GM21515 (cell line): ENCODE data around the gene SLC25A11.
A peak's percentile ranks its signal among the peaks of the same experiment; 100 is the strongest.

ENCODE experiments used
- ATAC-seq: cut with Tn5 transposase; IDR thresholded peaks from one replicate; pipeline ENCODE4 v1.9.1; 2021; ENCODE audit not compliant: unreplicated experiment

The SLC25A11 gene, protein sequence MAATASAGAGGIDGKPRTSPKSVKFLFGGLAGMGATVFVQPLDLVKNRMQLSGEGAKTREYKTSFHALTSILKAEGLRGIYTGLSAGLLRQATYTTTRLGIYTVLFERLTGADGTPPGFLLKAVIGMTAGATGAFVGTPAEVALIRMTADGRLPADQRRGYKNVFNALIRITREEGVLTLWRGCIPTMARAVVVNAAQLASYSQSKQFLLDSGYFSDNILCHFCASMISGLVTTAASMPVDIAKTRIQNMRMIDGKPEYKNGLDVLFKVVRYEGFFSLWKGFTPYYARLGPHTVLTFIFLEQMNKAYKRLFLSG

DNA sequence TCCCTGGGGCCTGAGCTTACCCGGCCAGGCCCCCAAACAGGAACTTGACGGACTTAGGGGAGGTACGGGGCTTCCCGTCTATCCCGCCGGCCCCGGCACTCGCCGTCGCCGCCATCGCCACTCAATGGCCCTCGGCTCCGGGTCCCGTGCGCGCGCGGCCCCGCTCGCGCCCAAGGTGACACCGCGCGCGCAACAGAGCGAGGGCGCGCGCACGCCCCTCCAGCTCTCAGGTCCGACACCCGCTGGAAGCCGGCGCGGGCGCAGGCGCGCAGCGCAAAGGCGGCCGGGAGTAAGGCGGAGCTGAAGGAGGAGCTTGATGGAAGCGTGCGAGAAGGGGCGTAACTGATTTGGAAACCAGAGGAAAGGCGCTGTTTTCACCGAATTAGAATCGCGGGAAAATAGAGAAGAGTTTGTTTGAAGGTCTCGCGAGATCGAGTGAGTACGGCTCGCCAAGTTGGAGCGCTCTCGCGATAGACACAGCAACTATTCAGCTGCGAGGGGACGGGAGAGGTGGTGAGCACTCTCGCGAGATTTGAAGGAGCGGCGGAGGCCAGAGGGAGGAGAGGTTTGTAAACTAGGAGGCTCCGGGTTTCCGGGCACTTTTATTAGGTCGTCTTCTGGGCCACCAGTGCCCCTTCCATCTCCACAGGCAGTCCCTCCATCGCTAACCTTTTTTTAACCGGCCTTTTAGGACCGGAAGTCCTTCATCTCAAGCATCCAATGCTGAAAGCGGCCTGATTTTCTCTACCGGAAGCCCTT lies at the start of gene SLC25A11, which contains the start of gene RNF167:
Gene SLC25A11, minus strand, starts transcription at position 251 of the 759 bp plus-strand sequence. Its CDS starts 136 bp downstream, at position 115.
Gene RNF167, plus strand, starts transcription at position 473 of the 759 bp plus-strand sequence. CDS start 642 bp downstream, outside the sequence.
- peak; percentile 67 for ATAC-seq

DNA sequence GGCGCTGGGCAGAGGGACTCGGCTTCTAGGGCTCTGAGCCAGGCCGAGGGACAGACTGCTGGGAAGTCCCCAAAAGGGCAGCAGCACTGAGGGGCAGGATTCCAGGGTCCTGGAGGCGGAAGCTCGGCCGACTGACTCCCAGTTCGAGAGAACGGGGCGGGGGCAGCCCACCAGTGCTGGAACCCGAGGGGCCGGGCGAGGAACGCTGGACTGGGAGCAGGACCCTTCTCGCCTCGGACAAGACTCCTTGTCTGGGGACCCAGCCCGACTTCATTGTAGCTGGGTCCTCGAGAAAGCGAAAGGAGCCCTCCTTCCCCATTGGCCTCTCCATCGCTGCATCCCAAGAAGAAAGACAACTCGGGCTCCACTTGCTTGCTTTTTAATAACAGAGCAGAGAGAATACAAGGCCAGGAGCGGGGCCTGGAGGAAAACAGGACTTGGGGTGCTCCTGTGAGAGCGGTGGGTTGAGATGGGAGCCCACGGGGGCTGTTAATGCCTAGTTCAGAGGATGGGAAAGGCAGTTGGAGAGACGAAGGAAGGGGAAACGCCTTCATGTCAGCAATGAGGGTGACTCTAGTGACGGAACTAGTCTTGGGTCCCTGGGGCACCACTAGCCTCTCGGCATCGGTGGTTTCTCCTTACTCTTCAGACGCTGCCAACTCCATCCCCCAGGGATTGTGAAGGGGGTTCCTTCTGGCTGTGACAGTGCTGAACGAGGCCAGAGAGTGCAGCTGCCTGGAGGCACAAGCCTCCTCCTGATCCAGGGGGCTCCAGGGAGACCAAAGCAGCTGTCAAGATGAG lies 48.1 kb upstream of the SLC25A11 start:
- ATAC-seq: no peak

DNA sequence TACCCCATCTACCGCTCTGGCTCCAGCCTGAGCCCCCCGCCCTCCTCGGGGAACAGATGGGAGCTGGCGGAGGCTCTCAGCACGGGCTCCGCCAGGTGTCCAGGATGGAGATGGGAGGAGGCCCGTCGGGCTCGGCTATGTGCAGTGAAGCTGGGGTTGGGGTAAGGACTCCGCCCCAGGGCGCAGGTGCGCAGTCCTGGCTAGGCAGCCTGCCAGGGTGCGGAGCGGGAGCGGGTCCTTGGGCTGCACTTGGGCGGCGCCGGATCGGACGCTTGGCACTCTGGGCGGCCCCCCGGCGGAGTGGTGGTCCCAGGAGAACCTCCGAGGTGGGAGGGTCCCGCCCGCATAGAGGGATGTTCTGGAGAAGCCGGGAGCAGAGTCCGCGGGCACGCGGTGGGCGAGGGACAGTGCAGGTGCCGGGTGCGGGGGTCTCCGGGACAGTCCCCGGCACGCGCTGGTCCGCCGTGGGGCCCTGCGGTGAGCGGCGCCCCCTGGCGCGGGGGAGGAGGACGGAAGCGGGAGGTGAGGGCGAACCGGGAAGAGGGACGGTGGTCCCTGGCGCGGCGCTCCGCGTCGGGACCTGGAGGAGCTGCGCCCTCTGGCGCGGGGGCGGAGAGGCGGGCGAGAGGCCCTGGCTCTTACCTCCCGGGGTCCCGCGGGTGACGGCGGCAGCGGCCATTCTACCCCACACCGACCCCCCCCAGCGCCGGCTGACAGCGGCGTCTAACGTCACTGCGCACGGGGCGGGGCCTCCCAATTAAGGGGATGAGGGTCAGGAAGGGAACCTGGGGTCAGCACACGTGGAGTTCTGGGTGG lies 47.3 kb upstream of the SLC25A11 start, which contains the start of gene CAMTA2:
Gene CAMTA2, minus strand, starts transcription at position 725 of the 816 bp plus-strand sequence. CDS start 1,453 bp downstream, outside the sequence.
- ATAC-seq: peak; percentile 57

DNA sequence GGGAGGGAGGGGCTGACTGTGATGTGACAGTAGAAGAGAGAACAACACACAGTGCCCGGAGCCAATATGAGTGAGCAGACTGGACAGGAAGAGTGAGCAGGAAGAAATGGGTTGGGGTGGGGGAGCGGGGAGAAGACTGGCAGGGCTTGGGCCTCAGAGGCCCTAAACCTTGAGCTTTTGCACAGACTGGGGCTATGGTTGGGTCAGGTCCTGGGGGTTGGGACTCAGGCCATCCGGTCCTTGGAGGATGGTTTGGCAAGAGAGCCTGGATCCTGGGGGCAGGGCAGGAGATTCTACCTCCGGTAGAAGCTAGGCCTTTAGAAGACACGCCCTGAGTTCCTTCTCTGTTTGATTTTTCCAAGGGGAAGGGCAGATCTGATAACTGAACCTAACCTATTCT lies 46.6 kb upstream of the SLC25A11 start:
- no peak for ATAC-seq

GRCh38 chr17:4982305-4982704 lies 42.5 kb upstream of the SLC25A11 start:
- no peak for ATAC-seq

DNA sequence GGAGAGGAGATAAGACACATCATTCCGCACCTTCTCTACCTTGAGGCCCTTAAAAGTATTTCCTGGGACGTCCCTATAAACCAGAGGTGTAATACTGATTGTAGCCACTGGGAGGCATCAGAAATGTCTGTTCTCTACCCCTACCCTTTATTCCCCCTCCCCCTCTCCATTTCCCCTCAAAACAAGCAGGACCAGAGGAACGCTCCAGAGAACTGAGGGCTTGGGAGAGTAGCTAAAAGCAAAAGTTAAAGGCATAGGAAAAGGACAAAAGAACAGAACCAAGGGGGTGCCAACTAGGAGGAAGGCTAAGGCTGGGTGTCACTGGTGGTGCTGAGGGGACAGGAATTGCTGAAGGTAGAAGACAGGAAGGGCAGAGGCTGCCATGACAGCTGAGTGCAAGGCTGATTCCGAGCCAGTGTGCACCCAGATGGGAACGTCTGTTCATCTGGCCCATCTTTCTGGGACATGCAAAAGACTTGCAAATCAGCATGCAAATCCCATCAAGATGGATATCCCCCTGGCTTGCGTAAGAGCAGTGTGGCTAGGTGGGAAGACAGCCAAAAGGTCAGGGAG lies 40.9 kb upstream of the SLC25A11 start:
- ATAC-seq: no peak

DNA sequence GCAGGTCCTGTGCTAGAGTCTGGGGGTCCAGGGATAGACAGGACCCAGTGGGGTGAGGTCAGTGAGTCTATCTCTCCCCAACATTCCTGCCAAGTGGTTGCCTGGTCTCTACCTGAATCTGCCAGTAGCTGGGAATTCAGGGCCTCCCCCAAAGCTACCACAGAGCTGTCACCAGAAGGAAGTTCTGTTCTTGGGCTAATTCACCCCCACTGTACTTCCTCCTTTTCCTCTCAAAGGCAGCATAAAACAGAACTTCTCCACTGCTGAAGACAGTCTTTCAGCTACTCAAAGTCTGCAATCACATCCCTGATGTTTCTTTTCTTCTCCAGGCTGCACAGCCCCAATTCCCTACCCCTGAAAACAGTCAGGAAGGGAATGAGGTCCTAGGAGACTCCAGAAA lies 38.9 kb upstream of the SLC25A11 start:
- no peak for ATAC-seq

GRCh38 chr17:4974115-4974670 lies 34.3 kb upstream of the SLC25A11 start:
- ATAC-seq: no peak

GRCh38 chr17:4973256-4974114 lies 33.6 kb upstream of the SLC25A11 start:
- no peak for ATAC-seq

DNA sequence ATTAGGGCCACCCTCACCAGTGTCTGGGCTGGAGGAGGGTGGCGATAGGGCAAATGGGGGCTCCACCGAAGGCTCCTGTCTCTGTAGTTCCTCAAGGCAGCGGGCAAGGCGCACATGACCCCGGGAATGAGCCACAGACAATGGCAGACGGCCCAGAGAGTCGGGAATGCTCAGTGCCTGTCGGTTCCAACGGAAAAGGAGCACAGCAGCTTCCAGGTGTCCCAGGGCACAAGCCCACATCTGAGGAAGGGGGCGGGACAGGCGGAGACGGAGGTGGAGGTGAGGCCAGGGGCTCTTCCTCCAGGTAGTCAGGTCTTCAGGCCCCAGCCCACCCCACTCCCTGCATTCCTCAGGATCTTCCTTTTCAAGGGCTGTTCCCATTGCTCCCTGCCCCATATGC lies 32.9 kb upstream of the SLC25A11 start:
- no peak for ATAC-seq

GRCh38 chr17:4972322-4972721 lies 32.5 kb upstream of the SLC25A11 start:
- ATAC-seq: no peak

GRCh38 chr17:4971826-4972225 lies 32.0 kb upstream of the SLC25A11 start:
- no peak for ATAC-seq

DNA sequence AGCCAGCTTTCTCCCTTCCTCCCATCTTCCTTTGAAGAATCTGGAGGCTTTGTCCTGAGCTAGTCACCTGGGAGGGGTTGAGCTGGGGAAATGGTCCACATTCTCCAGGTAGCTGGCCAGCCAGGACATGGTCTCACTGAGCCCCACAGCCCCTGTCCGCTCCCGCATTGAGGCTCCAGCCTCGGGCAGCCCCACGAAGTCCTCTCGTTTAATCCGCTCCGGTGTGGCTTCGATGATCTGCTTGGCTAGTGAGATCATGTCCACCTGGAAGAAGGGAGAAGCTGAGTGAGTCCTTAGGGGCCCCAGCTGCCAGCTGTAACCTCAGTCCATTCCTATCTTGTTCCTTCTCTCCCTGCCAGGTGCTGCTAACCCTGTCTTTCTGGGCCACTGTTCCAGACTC lies 30.4 kb upstream of the SLC25A11 start:
- ATAC-seq: no peak

DNA sequence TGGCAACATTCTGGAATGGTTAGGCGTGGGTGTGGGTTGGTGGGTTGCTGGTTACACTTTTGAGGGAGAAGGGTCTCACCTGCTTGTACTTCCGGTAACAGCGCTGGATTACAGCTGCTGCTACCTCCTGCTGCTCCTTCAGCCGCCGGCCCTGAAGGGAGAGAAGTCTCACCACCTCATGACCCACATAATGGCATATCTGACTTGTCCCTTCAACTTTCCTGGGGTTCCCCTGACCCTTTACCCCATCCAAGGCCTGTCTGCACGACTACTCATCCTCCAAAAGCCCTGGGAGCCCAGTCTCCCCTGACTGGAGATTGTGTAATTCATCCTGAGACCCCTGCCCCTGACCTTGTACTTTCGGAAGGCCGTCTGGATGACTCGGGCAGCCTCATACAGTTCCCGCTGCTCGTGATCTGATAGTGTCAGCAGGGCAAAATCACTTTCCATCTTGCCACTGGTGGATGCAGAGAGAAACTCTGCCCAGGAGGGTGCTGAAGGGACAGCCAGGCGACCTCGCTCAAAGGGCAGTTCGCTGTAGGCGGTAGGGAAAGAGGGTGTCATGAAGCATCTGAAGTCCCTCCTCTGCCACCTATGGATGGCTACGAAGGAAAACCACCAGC lies 29.8 kb upstream of the SLC25A11 start:
- no peak for ATAC-seq

- ATAC-seq: no peak
Measured at GRCh38 chr17:4969047-4969550, 29.3 kb upstream of the SLC25A11 start.

DNA sequence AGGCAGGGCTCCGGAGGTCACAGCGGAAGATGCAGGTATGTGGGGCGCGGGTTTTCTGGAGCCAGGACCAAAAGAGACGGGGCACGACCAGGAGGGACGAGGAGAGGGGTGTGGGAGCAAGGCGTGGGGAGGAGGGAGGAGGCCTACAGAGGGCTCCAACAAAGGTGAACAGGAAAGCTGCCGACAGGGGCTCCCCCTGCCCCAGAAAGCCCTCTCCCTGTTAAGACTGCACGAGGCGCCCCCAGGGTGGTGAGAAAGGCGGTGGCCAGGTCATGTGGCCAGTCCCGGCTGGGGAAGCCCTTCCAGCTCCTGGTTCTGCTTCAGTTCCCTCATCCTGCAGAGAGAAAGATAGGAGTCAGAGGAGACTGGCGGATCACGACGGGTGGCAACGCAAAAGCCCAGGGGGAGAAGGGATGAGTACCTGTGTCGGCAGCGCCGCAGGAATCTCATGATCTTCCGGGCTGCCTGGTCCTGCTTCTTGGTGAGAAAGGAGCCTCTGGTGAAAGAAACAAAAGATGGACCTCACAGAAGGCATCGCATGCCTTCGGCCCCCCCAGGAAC lies 28.7 kb upstream of the SLC25A11 start:
- no peak for ATAC-seq

GRCh38 chr17:4967539-4968485 lies 28.0 kb upstream of the SLC25A11 start, which contains the start of gene SPAG7:
TSS of gene SPAG7 (minus strand) at chr17:4967817. CDS start at chr17:4967804, 13 bp downstream.
- peak; percentile 51 for ATAC-seq
